ENCODE data around the gene SYT17. TPM values are rescaled to one million over a fixed set of nuclear protein-coding genes. Genes with fewer than 3 reads are reported as not detected.

Gene SYT17
- total RNA-seq, 1 experiment from 2014 or later, result 10.3 TPM

DNA sequence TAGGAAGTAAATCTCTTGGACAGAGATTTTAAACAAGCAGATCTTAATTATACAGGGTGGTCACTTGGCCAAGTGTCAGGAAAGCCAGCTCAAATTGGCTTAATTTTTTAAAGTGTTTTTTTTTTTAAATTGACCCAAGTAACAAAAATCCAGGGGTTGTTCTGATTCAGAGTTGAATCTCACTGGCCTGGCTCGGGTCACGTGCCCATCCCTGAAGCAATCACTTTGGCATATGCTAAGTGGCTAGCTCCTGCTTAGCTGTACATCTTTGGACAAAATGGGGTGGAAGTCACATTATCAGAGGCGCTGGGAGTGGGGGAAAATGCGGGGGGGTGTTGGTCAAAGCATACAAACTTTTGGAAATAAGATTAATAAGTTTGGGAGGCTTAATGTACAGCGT lies 141.1 kb downstream of the SYT17 start:
- Histone ChIP-seq H3K4me2 (ENCODE audit: low read length) (no peak overlapping the region), H3K27me3 (ENCODE audit: insufficient read depth, low read length) (no peaks in the 10 kb centered on the region), H3K4me3 (replicated peaks in 1 of 2; ENCODE audit: low read depth in 1 of 2, low read length in 2 of 2) (no peak overlapping the region), H3K4me1 (ENCODE audit: control insufficient read depth in 1 of 2, insufficient read depth in 2 of 2, low read length in 2 of 2) (peaks cover 0 to 5% of the 10 kb centered on the region in 2 experiments; a peak in 1 of 4 replicates), H3K27ac (ENCODE audit: low read depth, low read length) (no peak overlapping the region), H2AFZ (ENCODE audit: low read depth, low read length, poor library complexity, severe bottlenecking) (no peak overlapping the region), H3K9ac (ENCODE audit: low read length) (no peak overlapping the region), H3K9me2 (ENCODE audit: insufficient read depth) (no peaks in the 10 kb centered on the region), H3K79me2 (ENCODE audit: insufficient read depth, low read length) (no peaks in the 10 kb centered on the region), H3K36me3 (ENCODE audit: control insufficient read depth in 1 of 2, insufficient read depth in 2 of 2, low read length in 2 of 2) (no peaks in the 10 kb centered on the region), H3K9me3 (ENCODE audit: control insufficient read depth in 1 of 2, insufficient read depth in 1 of 2, low read depth in 1 of 2, low read length in 2 of 2) (no peaks in the 10 kb centered on the region), H4K20me1 (ENCODE audit: insufficient read depth) (no peaks in the 10 kb centered on the region)
- intact Hi-C loops (cut with micrococcal nuclease), result no loop called here
- RAD21 ChIA-PET (ENCODE audit: low non-redundant PET in 1 of 2, low total read pairs in 2 of 2, uncharacterized antibody in 2 of 2, unreplicated experiment in 2 of 2), result no interaction called here
- POLR2A ChIA-PET, result no interaction called here
- CTCF ChIA-PET, result interaction anchor here (0.7 kb wide), 1 partner anchor 22 kb away, joined by 3 read pairs; no protein-coding TSS in a partner anchor
- no TSS peak for BruUV-seq (replicated peaks)
- TF ChIP-seq, protein P1, sequence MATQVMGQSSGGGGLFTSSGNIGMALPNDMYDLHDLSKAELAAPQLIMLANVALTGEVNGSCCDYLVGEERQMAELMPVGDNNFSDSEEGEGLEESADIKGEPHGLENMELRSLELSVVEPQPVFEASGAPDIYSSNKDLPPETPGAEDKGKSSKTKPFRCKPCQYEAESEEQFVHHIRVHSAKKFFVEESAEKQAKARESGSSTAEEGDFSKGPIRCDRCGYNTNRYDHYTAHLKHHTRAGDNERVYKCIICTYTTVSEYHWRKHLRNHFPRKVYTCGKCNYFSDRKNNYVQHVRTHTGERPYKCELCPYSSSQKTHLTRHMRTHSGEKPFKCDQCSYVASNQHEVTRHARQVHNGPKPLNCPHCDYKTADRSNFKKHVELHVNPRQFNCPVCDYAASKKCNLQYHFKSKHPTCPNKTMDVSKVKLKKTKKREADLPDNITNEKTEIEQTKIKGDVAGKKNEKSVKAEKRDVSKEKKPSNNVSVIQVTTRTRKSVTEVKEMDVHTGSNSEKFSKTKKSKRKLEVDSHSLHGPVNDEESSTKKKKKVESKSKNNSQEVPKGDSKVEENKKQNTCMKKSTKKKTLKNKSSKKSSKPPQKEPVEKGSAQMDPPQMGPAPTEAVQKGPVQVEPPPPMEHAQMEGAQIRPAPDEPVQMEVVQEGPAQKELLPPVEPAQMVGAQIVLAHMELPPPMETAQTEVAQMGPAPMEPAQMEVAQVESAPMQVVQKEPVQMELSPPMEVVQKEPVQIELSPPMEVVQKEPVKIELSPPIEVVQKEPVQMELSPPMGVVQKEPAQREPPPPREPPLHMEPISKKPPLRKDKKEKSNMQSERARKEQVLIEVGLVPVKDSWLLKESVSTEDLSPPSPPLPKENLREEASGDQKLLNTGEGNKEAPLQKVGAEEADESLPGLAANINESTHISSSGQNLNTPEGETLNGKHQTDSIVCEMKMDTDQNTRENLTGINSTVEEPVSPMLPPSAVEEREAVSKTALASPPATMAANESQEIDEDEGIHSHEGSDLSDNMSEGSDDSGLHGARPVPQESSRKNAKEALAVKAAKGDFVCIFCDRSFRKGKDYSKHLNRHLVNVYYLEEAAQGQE (IDR thresholded peaks at IDR 0.05; ENCODE audit: low read depth), result no peak
- no peak for TF ChIP-seq YY1 (IDR thresholded peaks at IDR 0.05; ENCODE audit: extremely low read depth, insufficient replicate concordance, low read depth, low read length)
- no peak for TF ChIP-seq SIN3A (IDR thresholded peaks at IDR 0.05; ENCODE audit: low read depth)
- no peak for TF ChIP-seq EGR1 (IDR thresholded peaks at IDR 0.05; ENCODE audit: low read depth)
- TF ChIP-seq, protein P2, sequence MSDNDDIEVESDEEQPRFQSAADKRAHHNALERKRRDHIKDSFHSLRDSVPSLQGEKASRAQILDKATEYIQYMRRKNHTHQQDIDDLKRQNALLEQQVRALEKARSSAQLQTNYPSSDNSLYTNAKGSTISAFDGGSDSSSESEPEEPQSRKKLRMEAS (IDR thresholded peaks at IDR 0.05), result no peak
- TF ChIP-seq SRF (IDR thresholded peaks at IDR 0.05; ENCODE audit: low read depth), result no peak
- TF ChIP-seq CEBPB (IDR thresholded peaks at IDR 0.05; ENCODE audit: low read depth), result no peak
- TF ChIP-seq, protein P3, sequence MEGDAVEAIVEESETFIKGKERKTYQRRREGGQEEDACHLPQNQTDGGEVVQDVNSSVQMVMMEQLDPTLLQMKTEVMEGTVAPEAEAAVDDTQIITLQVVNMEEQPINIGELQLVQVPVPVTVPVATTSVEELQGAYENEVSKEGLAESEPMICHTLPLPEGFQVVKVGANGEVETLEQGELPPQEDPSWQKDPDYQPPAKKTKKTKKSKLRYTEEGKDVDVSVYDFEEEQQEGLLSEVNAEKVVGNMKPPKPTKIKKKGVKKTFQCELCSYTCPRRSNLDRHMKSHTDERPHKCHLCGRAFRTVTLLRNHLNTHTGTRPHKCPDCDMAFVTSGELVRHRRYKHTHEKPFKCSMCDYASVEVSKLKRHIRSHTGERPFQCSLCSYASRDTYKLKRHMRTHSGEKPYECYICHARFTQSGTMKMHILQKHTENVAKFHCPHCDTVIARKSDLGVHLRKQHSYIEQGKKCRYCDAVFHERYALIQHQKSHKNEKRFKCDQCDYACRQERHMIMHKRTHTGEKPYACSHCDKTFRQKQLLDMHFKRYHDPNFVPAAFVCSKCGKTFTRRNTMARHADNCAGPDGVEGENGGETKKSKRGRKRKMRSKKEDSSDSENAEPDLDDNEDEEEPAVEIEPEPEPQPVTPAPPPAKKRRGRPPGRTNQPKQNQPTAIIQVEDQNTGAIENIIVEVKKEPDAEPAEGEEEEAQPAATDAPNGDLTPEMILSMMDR (IDR thresholded peaks at IDR 0.05 in 2 of 3, conservative IDR thresholded peaks at IDR 0.05 in 1 of 3; ENCODE audit: borderline replicate concordance in 1 of 3, insufficient read depth in 1 of 3, low read depth in 2 of 3, low read length in 2 of 3), result no peak
- TF ChIP-seq ELF1 (IDR thresholded peaks at IDR 0.05; ENCODE audit: borderline replicate concordance, low read depth), result no peak
- TF ChIP-seq EZH2phosphoT487 (IDR thresholded peaks at IDR 0.05; ENCODE audit: borderline replicate concordance), result no peak
- no peak for TF ChIP-seq SP1 (IDR thresholded peaks at IDR 0.05; ENCODE audit: low read depth)
- no peak for TF ChIP-seq CBX3 (IDR thresholded peaks at IDR 0.05; ENCODE audit: low read depth)
- no peak for TF ChIP-seq POLR2A (IDR thresholded peaks at IDR 0.05; ENCODE audit: borderline replicate concordance, extremely low read depth, insufficient read depth, insufficient read length)
- no peak for DNase-seq (ENCODE audit: low read depth, low spot score)
- ATAC-seq, result no peak
